Activated T-cell treated with anti-CD3 and anti-CD28 coated beads, Interleukin-2, amount 50 U/mL, for 4 hours (primary cell): ENCODE results near the gene TPRG1. TPM values are rescaled to one million over a fixed set of nuclear protein-coding genes. Genes with fewer than 3 reads are reported as not detected.
"Not testable (repeated sequence)": the region's sequence is repeated elsewhere in the genome, so short reads cannot be mapped to it uniquely, and the experiment has no call there.

ENCODE experiments used
- ATAC-seq, 2 donors: fragments of 200-7000 bp; cut with Tn5 transposase; one replicate each; pipeline ENCODE4 v1.10.0; 2021
- DNase-seq: peaks from one replicate; pipeline ENCODE4 v3.0.0-alpha.2; 2020
- H3K27me3 Mint-ChIP-seq: one replicate; pipeline ENCODE4 v1.8.0; 2021; ENCODE audit warnings: low read depth, mixed read lengths
- H3K36me3 Mint-ChIP-seq: one replicate; pipeline ENCODE4 v1.8.0; 2022; ENCODE audit warnings: mixed read lengths; ENCODE audit not compliant: insufficient read depth
- H3K4me1 Mint-ChIP-seq: one replicate; pipeline ENCODE4 v1.8.0; 2021; ENCODE audit warnings: low read depth, mixed read lengths
- H3K4me3 Mint-ChIP-seq: one replicate; pipeline ENCODE4 v1.8.0; 2021; ENCODE audit warnings: mild to moderate bottlenecking, moderate library complexity, mixed read lengths
- H3K9me3 Mint-ChIP-seq: one replicate; pipeline ENCODE4 v1.8.0; 2021; ENCODE audit warnings: mixed read lengths
- total RNA-seq, 3 donors: library from RNA; stranded (reverse); gene quantifications; one replicate each; pipeline ENCODE4 v1.2.1, GENCODE V29; 2021

Gene TPRG1
- total RNA-seq, 3 donors from 2014 or later: 6.2 to 10.6 (median 7.4) TPM

DNA sequence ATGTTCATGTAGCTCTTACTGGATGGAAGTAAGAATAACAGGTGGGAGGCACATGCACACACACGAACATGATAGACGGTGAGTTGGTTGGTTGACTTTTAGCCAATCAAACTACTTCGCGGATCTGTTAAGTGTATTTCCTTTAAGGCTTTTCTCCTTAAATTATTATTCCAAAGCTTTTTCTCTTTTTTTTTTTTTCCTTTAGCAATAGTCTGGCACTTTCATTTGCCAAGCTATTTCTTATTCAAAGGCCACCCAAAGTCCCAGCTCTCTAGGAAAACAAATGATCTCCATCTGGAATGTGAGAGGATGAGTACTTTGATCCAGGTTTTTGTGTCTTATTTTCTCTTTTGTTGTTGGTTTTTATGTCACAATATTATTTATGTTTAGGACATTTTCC lies 141.1 kb downstream of the TPRG1 start:
- Mint-ChIP-seq H3K36me3 (peaks cover 3% of the 10 kb centered on the region), H3K4me1 (peaks cover 14% of the 10 kb centered on the region), H3K4me3 (no peak overlapping the region), H3K9me3 (no peaks in the 10 kb centered on the region), H3K27me3 (no peaks in the 10 kb centered on the region)
- DNase-seq (no peak), ATAC-seq (no peak)

DNA sequence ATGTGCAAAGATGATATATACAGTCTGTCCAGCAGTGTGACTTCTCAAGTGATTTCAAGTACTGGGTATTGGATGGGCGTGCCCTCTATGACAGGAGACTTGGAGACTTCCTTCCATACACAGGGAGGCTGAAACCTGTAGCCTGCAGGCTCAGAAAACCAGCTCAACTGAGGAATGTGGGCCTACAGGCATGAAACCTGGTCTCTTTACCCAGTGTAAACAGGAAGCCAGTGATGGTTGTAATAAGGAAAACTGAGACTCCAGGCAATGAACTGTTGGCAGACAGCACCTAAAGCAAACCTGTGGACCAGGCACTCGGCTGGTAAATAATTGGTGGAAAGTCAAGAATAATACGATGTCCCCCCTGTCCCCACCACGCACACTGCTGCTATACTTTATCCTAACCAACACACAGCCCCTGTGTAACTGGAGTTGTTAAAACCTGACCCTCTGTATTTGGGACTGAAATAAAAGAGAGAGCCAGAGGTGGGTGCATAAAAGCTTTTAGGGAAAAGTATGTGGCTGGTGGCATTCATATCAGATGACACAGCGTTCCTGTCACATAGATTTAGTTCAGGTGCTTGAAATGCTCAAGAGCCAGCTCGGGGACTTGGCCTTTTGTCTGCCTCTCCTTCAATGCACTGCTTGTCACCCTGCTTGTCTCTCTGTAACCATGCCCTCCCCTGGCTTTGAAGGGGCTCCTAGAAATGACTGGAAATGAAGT lies 144.7 kb downstream of the TPRG1 start:
- ATAC-seq (no peak), DNase-seq (no peak)
- peaks cover 27% of the 10 kb centered on the region for H3K4me1 Mint-ChIP-seq
- no peaks in the 10 kb centered on the region for H3K27me3 Mint-ChIP-seq
- no peaks in the 10 kb centered on the region for H3K9me3 Mint-ChIP-seq
- no peak overlapping the region for H3K4me3 Mint-ChIP-seq
- peaks cover 3% of the 10 kb centered on the region for H3K36me3 Mint-ChIP-seq

DNA sequence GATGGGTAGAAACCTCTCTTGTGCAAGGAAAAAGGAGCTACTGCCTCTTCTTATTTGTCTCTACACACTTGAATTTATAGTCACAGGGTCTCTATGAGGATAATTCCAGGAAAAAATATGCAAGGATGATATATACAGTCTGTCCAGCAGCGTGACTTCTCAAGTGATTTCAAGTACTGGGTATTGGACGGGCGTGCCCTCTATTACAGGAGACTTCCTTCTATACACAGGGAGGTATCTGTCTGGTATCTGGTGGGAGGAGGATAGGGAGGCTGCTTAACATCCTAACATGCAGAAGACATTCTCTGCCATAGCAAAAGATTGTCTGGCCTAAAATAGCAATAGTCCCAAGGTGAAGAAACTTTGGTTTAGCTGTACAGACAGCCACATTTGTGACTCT lies 146.1 kb downstream of the TPRG1 start:
- H3K4me3 Mint-ChIP-seq: no peak overlapping the region
- no peaks in the 10 kb centered on the region for H3K9me3 Mint-ChIP-seq
- H3K36me3 Mint-ChIP-seq: peaks cover 3% of the 10 kb centered on the region
- DNase-seq (no peak), ATAC-seq (no peak)
- H3K27me3 Mint-ChIP-seq: no peaks in the 10 kb centered on the region
- H3K4me1 Mint-ChIP-seq: peaks cover 33% of the 10 kb centered on the region

DNA sequence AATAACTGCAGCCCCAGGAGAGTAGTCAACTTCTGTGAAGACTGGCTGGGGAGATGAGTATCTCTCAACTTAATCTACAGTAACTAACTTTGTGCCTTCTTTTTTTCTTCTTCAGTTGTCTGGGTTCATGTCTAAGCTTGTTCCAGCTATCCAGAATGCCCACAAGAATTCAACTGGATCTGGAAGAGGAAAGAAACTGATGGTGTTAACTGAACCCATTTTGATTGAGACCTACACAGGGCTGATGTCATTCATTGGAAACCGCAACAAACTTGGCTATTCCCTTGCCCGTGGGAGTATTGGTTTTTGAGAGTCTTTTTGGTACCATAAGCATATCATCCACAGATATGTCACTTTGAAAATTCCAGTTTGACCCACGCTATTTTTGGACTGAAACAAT lies 148.7 kb downstream of the TPRG1 start:
- H3K36me3 Mint-ChIP-seq: peaks cover 3% of the 10 kb centered on the region
- no peak overlapping the region for H3K4me3 Mint-ChIP-seq
- no peaks in the 10 kb centered on the region for H3K27me3 Mint-ChIP-seq
- H3K9me3 Mint-ChIP-seq: no peaks in the 10 kb centered on the region
- H3K4me1 Mint-ChIP-seq: peaks cover 58% of the 10 kb centered on the region
- DNase-seq: no peak
- ATAC-seq: no peak

DNA sequence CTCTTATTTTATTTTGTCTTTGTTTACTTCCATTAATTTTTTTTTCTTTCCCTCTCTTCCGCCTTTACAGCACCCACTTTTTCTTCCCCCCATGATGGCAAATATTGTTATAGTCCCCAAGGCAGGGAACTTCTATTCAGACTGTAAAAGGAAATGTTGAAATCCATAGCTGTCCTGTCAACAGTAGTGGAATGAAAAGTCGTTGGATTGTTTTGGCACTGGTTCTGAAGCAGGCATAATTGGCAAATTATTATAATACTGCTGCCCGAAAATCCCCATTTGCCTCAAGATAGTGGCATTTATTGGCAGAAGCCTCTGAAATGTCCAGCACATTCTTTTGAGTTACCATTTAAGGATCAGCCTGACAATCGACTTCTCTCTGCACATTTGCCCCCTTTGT lies 150.6 kb downstream of the TPRG1 start:
- Mint-ChIP-seq H3K36me3 (peaks cover 3% of the 10 kb centered on the region), H3K4me1 (peaks cover 60% of the 10 kb centered on the region), H3K27me3 (no peaks in the 10 kb centered on the region), H3K4me3 (no peak overlapping the region), H3K9me3 (no peaks in the 10 kb centered on the region)
- ATAC-seq: no peak
- DNase-seq: no peak

DNA sequence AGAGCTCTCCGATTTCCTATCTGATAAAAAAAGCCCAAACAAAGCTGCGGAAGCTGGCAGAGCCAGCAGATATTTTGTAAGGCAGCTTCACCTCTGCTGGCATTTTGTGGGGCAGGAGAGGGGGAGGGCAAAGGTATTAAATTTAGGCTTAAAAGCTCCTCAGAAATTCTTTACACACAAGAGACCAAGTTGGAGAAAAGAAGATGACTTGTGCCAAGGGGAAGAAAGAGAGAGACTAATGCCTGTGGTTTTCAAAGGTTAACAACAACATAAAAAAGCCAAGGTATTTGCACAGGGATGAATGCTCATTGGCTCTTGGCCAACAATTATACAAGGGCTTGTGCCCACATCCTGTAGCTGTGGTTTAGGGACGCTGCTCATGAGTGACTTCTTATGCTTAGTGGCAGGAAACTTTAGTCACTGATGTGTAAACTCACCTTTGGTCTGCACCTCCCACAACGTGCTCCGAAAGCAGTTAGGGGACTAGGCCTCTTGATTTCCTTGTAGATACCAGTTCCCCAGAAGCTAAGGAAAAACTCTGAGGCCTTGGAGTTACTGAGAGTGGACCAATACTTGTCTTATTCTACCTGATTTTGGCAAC lies 152.9 kb downstream of the TPRG1 start:
- H3K4me3 Mint-ChIP-seq: peak overlapping the region; percentile 77
- no peaks in the 10 kb centered on the region for H3K27me3 Mint-ChIP-seq
- peaks cover 62% of the 10 kb centered on the region for H3K4me1 Mint-ChIP-seq
- ATAC-seq (peak; percentile 99), DNase-seq (peak; percentile 66)
- H3K9me3 Mint-ChIP-seq: no peaks in the 10 kb centered on the region
- peaks cover 5% of the 10 kb centered on the region for H3K36me3 Mint-ChIP-seq

DNA sequence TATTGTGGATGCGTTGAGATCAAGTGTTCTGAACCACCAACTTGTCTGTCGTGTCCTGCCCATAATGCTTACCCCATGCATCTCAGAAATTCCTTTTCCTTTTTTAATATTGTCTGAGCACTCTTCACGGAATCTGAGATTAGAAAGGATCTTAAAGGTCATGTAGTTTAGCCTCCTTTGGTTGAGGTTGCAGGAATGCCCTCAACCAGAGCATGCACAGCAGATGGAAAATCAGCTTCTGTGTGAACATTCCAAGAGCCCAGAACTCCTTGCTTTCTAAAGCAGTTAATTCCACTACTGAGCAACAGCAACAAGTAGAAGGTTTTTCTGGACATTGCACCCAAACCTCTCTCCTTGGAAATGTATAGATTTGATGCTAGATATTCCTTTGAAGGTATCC lies 153.7 kb downstream of the TPRG1 start:
- ATAC-seq (no peak), DNase-seq (no peak)
- Mint-ChIP-seq H3K36me3 (peaks cover 5% of the 10 kb centered on the region), H3K4me1 (peaks cover 68% of the 10 kb centered on the region), H3K9me3 (no peaks in the 10 kb centered on the region), H3K4me3 (peak overlapping the region; percentile 46), H3K27me3 (no peaks in the 10 kb centered on the region)

DNA sequence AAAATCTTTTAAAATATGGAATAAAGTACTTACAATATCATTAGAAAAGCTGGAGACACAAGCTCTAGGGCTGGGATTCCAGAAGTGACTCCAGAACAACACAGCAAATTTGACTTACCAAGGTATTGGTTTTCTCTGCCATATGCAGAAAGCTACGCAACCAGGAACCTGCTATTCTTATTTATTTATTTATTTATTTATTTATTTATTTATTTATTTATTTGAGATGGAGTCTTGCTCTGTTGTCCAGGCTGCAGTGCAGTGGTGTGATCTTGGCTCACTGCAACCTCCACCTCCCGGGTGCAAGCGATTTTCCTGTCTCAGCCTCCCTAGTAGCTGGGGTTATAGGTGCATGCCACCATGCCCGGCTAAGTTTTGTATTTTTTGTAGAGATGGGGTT lies 157.9 kb downstream of the TPRG1 start:
- DNase-seq, H3K27me3 Mint-ChIP-seq, ATAC-seq, H3K4me3 Mint-ChIP-seq, H3K9me3 Mint-ChIP-seq, H3K36me3 Mint-ChIP-seq: not testable (repeated sequence)
- peaks cover 69% of the 10 kb centered on the region for H3K4me1 Mint-ChIP-seq

DNA sequence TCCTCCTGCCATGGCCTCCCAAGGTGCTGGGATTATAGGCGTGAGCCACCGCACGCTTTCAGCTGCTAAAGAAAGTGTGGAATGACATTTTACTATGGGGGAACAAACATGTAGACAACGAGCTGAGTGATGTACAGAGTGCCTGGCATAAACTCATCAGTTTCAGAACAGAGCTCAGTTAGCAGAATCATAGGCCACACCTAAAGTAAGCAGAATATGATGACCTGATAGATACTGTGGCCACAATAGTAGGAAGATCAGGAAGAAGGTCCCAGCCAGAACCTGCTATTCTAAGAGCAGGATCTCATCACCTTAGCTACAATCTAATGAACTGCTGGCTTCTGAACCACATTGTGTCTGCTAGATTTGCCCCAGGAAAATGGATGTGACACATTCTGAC lies 158.3 kb downstream of the TPRG1 start:
- H3K27me3 Mint-ChIP-seq: no peaks in the 10 kb centered on the region
- H3K4me1 Mint-ChIP-seq: peaks cover 67% of the 10 kb centered on the region
- H3K4me3 Mint-ChIP-seq: no peak overlapping the region
- peaks cover 1% of the 10 kb centered on the region for H3K36me3 Mint-ChIP-seq
- DNase-seq (no peak), ATAC-seq (no peak)
- H3K9me3 Mint-ChIP-seq: peaks cover 3% of the 10 kb centered on the region

DNA sequence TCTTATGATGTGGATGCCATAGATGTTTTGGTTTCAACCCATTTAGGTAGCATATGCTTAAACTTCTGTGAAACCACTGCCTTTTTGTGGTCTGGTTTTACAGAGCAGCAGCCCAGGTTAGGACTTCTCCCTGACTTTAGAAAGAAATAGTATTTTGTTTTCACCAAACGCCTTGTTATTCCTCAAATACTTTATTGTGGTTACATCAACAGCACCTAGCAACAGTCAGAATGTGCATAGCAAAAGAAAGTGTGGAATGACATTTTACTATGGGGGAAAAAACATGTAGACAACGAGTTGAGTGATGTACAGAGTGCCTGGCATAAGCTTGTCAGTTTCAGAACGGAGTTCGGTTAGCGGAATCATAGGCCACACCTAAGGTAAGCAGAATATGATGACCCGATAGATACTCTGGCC lies 159.2 kb downstream of the TPRG1 start:
- ATAC-seq (peak; percentile 83 to 88), DNase-seq (no peak)
- Mint-ChIP-seq H3K9me3 (peaks cover 3% of the 10 kb centered on the region), H3K4me1 (peaks cover 63% of the 10 kb centered on the region), H3K4me3 (peak overlapping the region; percentile 32), H3K27me3 (no peaks in the 10 kb centered on the region), H3K36me3 (peaks cover 1% of the 10 kb centered on the region)

DNA sequence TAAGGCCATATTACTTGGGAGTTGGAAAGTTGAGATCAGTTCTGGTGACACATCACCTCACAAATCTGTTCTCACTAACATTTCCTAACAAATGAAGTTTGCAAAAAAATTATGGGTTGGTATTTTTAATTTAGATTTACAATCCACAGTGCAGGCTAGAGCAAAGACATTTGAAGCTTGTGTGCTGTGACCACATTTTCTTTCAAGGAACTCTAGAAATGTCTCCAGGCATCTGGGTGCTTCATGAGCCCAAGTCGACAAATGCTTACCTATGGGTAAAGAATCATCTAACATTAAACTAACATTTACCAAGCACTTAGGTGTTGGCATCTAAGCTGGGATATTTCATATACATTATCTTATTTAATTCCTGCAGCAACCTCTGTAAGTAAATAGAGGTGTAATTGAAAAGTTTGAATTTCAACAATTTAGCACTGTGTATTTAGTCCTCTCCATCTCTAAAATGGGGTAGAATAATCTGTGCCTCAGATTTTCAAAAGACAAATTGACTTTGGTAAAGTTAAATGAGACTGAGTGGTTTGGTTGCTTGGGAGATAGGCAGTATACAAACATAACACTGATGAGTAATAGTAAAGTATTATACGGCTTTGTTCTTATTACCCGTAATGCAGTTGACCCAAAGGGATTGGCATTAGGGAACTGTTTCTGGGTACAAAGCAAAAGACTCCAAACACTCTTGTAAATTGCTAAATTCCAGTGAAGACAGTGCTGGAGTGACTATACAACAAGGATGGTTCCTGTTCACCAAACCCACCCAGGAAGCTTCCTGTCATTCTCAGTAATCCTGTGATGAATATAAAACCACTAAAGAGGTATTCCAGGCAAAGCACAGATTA lies 162.5 kb downstream of the TPRG1 start:
- Mint-ChIP-seq H3K4me1 (peaks cover 43% of the 10 kb centered on the region), H3K4me3 (no peak overlapping the region), H3K9me3 (peaks cover 3% of the 10 kb centered on the region), H3K27me3 (no peaks in the 10 kb centered on the region), H3K36me3 (no peaks in the 10 kb centered on the region)
- DNase-seq: no peak
- no peak for ATAC-seq

DNA sequence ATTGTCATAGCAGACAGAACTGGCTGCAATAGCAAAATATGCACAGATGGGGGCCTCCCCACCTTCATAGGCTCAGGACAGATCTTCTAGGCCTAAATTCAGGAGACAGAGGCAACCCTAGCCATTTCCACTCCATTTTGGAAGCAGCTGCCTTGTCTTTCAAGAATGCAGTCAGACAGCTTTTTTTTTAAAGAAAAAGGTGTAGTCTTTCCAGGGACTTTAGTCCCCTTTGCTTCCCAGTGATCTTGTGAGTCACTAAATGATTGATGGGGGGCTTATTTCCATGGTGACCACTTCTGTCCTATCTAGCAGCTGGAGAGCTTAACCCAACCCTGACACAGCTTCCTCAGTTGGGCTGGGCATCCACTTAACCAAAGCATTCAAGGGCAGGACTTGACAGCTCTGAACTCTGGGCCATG lies 165.9 kb downstream of the TPRG1 start:
- Mint-ChIP-seq H3K27me3 (no peaks in the 10 kb centered on the region), H3K36me3 (no peaks in the 10 kb centered on the region), H3K4me3 (no peak overlapping the region), H3K4me1 (peaks cover 20% of the 10 kb centered on the region), H3K9me3 (peaks cover 2% of the 10 kb centered on the region)
- DNase-seq: no peak
- ATAC-seq: no peak

DNA sequence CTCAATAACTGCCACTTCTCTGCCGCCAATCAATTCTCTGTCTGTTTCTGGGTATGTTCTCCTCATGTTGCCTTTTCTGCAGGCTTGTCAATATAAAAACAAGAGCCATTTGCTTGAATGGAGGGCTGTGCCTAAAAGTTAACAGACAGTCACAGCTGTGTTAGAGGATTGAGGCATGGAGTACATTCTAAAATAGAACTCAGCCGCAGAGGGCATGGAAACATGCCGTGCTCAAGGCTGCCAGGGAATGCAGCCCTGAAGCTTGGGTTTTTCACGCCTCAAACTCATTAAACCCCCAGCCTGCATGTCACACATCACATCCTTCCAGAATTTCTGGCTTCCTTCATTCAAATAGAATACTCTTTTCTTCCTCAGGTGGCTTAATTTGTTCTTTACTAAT lies 166.6 kb downstream of the TPRG1 start:
- H3K36me3 Mint-ChIP-seq: no peaks in the 10 kb centered on the region
- H3K27me3 Mint-ChIP-seq: no peaks in the 10 kb centered on the region

DNA sequence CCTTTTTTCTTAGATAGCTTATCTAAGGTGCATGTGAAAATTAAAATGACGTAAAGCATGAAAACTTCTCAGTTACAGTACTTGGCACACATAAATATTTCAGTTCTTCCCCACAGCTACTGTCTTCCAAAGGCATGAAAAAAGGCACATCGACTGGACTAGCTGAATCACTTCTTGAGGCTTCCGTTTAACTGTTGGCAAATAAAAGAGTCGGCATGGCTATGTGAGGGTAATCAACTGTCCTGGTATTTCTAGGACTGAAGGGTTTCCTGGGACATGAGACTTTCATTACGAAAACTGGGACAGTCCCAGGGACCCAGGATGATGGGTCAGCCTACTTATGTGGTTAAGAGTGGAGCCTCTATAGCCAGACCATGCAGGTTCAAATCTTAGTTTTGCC lies 168.2 kb downstream of the TPRG1 start:
- Mint-ChIP-seq H3K4me1 (peaks cover 3% of the 10 kb centered on the region), H3K27me3 (no peaks in the 10 kb centered on the region), H3K9me3 (no peaks in the 10 kb centered on the region), H3K4me3 (no peak overlapping the region), H3K36me3 (no peaks in the 10 kb centered on the region)
- no peak for ATAC-seq
- DNase-seq: no peak

More for the DNA sequence above, 166.6 kb downstream of the TPRG1 start:
- DNase-seq (no peak), ATAC-seq (no peak)
- no peaks in the 10 kb centered on the region for H3K9me3 Mint-ChIP-seq
- H3K4me1 Mint-ChIP-seq: peaks cover 17% of the 10 kb centered on the region
- no peak overlapping the region for H3K4me3 Mint-ChIP-seq
